ACHN (cell line): Measurements from ENCODE around the gene ZNF335.
A peak's percentile ranks its signal among the peaks of the same experiment; 100 is the strongest.

Experiments
- DNase-seq: peaks from one replicate; pipeline ENCODE4 v3.0.0-alpha.2; 2015
- in situ Hi-C: cut with HindIII; loops from 2 replicates; pipeline ENCODE4 v1.10.0; 2017; ENCODE audit warnings: low sequenced_read_pairs, low pct_ligation_motif_present, low pct_unique_long_range_greater_than_20kb

The ZNF335 gene

GRCh38 chr20:45975686-45976085 lies 3.7 kb upstream of the ZNF335 start:
- in situ Hi-C loops: no loop called here
- DNase-seq: no peak

DNA sequence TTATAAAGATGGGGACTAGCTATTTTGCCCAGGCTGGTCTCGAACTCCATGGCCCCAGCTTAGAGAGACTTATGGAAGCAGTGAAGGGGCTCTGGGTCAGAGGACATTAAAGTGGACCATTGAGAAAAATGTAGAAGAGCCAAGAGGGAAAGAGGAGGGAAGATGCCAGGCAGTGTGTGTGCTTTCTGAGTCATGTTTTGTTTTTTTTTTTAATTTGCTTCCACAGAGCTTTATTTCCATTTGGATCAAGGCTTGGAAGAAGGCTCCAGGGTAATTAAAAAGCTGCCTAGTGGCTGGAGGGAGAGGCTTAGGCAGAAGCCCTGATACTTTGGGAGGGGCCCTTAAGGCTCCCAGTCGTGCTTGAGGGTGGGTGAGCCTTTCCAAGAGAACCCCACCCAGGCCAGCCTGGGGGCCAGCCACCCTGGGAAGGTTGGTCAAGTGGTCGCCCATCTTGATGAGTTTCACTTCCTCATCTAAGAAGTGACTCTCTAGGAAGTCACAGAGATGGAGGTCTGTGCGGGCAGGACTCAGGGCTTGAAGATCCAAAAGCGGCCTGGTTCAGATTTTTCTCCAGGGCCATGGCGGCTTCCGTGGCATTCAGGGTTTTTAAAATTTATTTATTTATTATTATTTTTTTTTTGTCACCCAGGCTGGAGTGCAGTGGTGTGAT lies 3.0 kb upstream of the ZNF335 start:
- in situ Hi-C loops: no loop called here
- DNase-seq: no peak

DNA sequence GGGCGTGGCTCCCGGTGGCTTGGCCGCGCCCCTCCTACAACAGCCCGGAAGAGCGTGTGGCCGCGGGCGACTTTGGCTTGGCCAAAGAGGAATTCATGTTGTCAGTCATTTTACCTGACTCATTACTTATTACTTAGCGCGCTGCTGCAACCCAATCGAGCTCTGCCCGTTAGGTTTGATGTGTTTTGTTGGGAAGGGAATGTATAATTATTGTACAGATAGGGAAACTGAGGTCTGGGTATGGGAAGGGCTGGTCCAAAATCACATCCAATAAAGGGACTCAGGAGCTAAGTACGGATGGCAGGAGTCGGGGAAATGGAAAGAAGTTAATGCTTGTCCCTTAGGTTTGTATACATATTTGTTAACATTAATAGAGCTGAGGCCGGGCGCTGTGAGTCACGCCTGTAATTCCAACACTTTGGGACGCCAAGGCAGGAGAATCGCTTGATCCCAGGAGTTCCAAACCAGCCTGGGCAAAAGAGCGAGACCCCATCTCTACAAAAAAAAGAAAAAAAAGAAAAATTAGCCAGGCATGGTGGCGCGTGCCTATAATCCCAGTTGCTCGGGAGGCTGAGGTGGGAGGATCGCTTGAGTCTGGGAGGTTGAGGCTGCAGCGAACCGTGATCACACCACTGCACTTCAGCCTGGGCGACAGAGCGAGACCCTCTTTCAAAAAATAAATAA lies 639 bp upstream of the ZNF335 start:
- in situ Hi-C loops: no loop called here

DNA sequence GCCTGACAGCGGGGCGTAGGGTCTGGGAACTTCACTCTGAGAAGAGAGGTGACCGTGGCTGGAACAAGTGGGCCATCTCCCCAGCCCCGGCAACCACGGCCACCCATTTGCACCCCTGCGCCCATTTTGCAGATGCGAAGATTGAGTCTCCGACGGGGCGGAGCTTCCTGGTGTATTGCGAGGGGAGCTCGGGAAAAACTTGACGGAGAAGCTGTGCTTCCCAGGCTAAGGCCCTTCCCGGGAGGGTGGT lies 653 bp downstream of the ZNF335 start:
- no peak for DNase-seq
- in situ Hi-C loops: no loop called here

More for the DNA sequence above, 639 bp upstream of the ZNF335 start:
- DNase-seq: peak; percentile 91

GRCh38 chr20:45970646-45971424 lies 1.2 kb downstream of the ZNF335 start:
- DNase-seq: no peak
- in situ Hi-C loops: no loop called here

DNA sequence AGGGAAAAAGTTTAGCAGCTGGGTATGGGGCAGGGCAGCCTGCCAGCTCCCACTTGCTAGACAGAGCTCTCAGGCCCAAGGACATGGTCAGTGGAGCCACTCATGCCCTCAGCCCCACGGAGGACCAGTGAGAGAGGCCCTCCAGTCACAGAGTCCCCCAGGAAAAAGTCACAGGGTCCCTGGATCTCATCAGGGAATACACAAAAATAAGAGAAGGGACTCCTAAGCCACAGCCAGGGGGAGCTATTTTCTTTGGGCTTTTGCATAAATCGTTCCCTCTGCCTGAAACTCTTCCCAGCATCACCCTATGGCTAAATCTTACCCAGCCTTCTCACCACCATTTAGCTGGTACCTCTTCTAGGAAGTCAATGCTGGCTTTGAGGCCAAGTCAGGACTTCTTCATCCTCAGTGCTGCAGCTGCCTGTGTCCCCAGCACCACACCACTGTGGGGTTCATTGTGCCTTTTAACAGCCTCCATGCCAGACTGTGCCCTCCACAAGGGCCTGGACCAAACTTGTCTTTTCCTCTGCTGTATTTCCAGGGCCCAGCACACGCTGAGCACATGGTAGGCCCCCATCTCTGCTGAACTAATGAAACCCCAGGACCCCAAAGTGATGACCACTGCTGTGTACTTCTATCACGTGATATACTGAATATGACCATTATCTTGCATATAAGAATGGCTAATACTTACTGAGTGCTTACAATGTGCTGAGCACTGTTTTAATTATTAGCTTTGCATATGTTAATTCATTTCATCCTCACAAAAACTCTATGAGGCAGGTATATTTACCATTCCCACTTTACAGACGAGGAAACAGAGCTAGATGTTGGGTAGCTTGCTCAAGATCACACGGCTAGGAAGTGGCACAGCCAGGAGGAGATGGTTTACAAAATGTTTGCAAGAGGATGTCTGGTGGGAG lies 2.0 kb downstream of the ZNF335 start:
- in situ Hi-C loops: no loop called here
- DNase-seq: peak; percentile 63

- DNase-seq: no peak
- in situ Hi-C loops: no loop called here
Measured at GRCh38 chr20:45968801-45969711, 2.9 kb downstream of the ZNF335 start.

- no peak for DNase-seq
- in situ Hi-C loops: no loop called here
Measured at GRCh38 chr20:45968081-45968671, 3.8 kb downstream of the ZNF335 start.

DNA sequence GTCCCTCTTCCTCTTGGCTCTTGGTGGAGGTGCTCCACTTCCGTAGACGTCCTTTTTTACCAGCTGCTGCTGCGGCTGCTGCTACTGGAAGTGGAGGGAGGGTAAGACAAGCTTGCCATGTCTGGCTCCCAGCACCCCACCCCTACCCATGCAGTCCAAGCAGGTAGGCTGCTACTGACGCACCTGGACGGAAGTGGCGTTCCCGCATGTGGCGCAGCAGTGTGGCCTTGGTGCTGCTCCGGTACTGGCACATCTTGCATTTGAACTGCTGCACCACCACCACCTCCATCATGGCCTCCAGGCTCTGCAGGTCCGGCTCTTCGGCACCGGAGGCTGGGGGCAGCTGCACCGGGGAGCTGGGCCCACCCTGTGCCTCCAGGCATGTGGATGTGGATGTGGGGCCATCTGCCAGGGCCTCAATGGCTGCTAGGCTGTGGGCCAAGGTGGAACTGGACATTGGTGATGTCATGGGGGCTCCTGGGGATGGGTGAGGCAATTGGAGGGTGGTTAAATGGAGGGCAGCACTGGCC lies 4.4 kb downstream of the ZNF335 start:
- in situ Hi-C loops: no loop called here
- DNase-seq: no peak

DNA sequence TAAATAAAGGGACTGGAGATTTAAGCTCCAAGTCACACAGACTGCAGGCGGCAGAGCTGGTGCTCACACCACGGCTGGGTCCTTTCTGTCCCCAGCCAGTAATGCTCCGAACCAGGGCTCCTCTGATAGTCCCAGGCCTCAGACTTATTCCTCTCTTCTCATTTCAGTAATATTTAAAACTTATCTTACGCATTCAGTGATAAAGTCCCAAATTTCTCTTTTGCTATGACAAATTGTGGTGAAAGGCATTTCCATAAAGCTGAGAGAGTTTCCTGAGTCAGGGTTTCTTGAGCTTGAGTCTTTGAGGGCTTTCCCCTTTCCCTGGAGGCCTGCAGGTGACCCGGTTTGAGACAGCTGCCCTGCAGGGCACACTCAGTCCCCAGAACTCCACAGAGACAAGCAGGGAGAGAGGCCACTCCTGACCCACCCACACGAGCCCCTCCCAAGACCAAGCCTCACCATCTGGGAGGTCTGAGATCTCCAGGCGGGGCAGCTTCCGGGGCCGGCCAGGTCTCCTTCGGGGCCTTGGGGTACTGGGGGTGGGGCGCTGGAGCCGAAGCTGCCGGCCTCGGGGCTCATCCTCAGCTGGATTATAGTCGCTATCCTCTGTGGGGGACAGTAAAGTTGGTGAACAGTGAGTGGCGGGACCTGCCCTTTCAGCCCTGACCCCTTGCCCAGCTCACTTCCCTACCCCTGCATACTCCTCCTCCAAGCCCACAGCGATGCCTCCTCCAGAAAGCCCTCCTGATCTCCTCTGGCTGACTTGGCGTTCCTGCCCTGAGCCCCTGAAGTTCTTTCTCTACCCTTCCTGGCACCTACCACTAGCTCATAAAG lies 6.6 kb downstream of the ZNF335 start:
- DNase-seq: no peak
- in situ Hi-C loops: no loop called here

- no peak for DNase-seq
- in situ Hi-C loops: no loop called here
Measured at GRCh38 chr20:45964006-45964400, 8.0 kb downstream of the ZNF335 start.

- peak; percentile 41 for DNase-seq
Measured at GRCh38 chr20:45963059-45964005, 8.7 kb downstream of the ZNF335 start.

GRCh38 chr20:45962031-45962755 lies 9.8 kb downstream of the ZNF335 start:
- in situ Hi-C loops: no loop called here

More at GRCh38 chr20:45963059-45964005, 8.7 kb downstream of the ZNF335 start:
- in situ Hi-C loops: no loop called here

DNA sequence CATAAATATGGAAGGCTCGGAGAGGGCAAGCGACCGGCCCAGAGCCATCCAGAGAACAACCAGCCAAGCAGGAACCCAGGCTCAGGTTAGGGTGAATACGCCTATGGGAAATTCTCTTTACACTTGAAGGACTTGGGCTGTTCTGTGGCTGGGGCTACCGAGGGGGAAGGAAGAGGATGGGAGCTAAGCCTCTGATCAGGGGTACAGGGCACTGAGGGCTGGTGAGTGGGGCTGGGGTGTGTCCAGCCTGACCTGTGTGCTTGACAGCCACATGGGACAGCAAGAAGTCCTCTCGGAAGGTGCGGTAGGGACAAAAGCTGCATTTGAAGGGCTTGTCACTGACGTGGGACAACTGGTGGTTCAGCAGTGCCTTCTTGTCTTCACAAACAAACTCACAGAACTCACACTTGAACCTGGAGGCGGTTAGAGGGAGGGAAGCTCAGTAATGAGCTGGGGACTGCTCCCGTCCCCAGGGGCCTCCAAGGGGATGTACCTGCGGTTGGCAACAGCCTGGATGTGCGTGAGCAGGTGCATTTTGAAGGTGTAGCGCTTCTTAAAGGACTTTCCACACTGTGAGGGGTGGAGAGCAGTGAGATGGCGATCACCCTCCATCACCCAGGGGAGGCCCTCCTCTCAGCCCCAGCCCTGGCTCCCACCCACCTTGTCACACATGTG lies 11.9 kb downstream of the ZNF335 start:
- in situ Hi-C loops: no loop called here
- no peak for DNase-seq

More at GRCh38 chr20:45962031-45962755, 9.8 kb downstream of the ZNF335 start:
- DNase-seq: no peak
